Activated CD4-positive, alpha-beta T cell treated with anti-CD3 and anti-CD28 coated beads, Interleukin-2, Interleukin-6, amounts not matched to agents 100 ng/mL and 50 ng/mL, durations not matched to agents 16 hours and 8 hours (primary cell): ENCODE data around the gene P4HA1.

Experiments used
- DNase-seq: peaks from one replicate; pipeline ENCODE4 v3.0.0-alpha.2; 2020

The P4HA1 gene

GRCh38 chr10:72976886-72977285 is 119.8 kb downstream of the P4HA1 start:
- no peak for DNase-seq
